ENCODE measurements around the gene ECI1. TPM values are rescaled to one million over a fixed set of nuclear protein-coding genes. Genes with fewer than 3 reads are reported as not detected.

Gene ECI1
- total and polyA plus RNA-seq, 8 donors: 31.9 to 72.5 (median 41.6) TPM

GRCh38 chr16:2284797-2285576 lies 33.6 kb upstream of the ECI1 start:
- no peaks in the 10 kb centered on the region for H3K36me3 ChIP-seq
- no peaks in the 10 kb centered on the region for H3K9me3 ChIP-seq
- FAIRE-seq: no peak
- no peak overlapping the region for H3K27ac ChIP-seq
- no peak overlapping the region for H3K4me3 ChIP-seq
- TF ChIP-seq CTCF (IDR thresholded peaks at IDR 0.05): no peak
- H3K27me3 ChIP-seq: no peaks in the 10 kb centered on the region
- no peak for ATAC-seq
- no peaks in the 10 kb centered on the region for H3K4me1 ChIP-seq
- intact Hi-C loops (cut with DNase I): loop anchor here in 1 of 3 donors (10.0 kb wide), 1 partner anchor 150 kb away; no protein-coding TSS in a partner anchor
- no peak for DNase-seq
- WGBS, 2 donors: 90 to 91% methylated on average over 35 of the region's 35 CpGs

GRCh38 chr16:2284001-2284770 lies 32.8 kb upstream of the ECI1 start:
- intact Hi-C loops (cut with DNase I): loop anchor here in 1 of 3 donors (10.0 kb wide), 1 partner anchor 151 kb away; no protein-coding TSS in a partner anchor
- ATAC-seq: no peak
- Histone ChIP-seq H3K27me3 (no peaks in the 10 kb centered on the region), H3K36me3 (no peaks in the 10 kb centered on the region), H3K9me3 (no peaks in the 10 kb centered on the region), H3K4me3 (no peak overlapping the region), H3K4me1 (no peaks in the 10 kb centered on the region), H3K27ac (no peak overlapping the region)
- 92 to 93% methylated on average over 37 of the region's 37 CpGs for WGBS, 2 donors
- no peak for TF ChIP-seq CTCF (IDR thresholded peaks at IDR 0.05)
- FAIRE-seq: no peak
- no peak for DNase-seq

- no peaks in the 10 kb centered on the region for H3K4me1 ChIP-seq
- no peak for TF ChIP-seq CTCF (IDR thresholded peaks at IDR 0.05)
- 90% methylated on average over 22 to 26 of the region's 26 CpGs for WGBS, 2 donors
- H3K27ac ChIP-seq: no peak overlapping the region
- H3K36me3 ChIP-seq: no peaks in the 10 kb centered on the region
- ATAC-seq: no peak
- no peak overlapping the region for H3K4me3 ChIP-seq
- intact Hi-C loops (cut with DNase I): loop anchor here in 1 of 3 donors (10.0 kb wide), 1 partner anchor 152 kb away; no protein-coding TSS in a partner anchor
- H3K9me3 ChIP-seq: no peaks in the 10 kb centered on the region
- DNase-seq: no peak
- no peak for FAIRE-seq
- no peaks in the 10 kb centered on the region for H3K27me3 ChIP-seq
These were observed 31.6 kb upstream of the ECI1 start for GRCh38 chr16:2282866-2283555.

GRCh38 chr16:2282262-2282661 lies 30.9 kb upstream of the ECI1 start:
- no peaks in the 10 kb centered on the region for H3K36me3 ChIP-seq
- no peaks in the 10 kb centered on the region for H3K27me3 ChIP-seq
- no peak for ATAC-seq
- no peak overlapping the region for H3K27ac ChIP-seq
- H3K4me3 ChIP-seq: no peak overlapping the region
- intact Hi-C loops (cut with DNase I): loop anchor here in 1 of 3 donors (10.0 kb wide), 1 partner anchor 153 kb away; no protein-coding TSS in a partner anchor
- 81 to 82% methylated on average over 5 of the region's 5 CpGs for WGBS, 2 donors
- no peaks in the 10 kb centered on the region for H3K4me1 ChIP-seq
- no peak for FAIRE-seq
- no peak for TF ChIP-seq CTCF (IDR thresholded peaks at IDR 0.05)
- no peak for DNase-seq
- no peaks in the 10 kb centered on the region for H3K9me3 ChIP-seq
